Fibroblast of the aortic adventitia (primary cell): Measurements from ENCODE around the gene PLPPR4. TPM values are rescaled to one million over a fixed set of nuclear protein-coding genes. Genes with fewer than 3 reads are reported as not detected.

Experiments used
- DNase-seq: peaks from one replicate; pipeline ENCODE4 v3.0.0-alpha.2; 2010; ENCODE audit warnings: low read depth
- H3K4me3 ChIP-seq: 2 replicates; pipeline ENCODE4 v1.5.1; 2011; ENCODE audit warnings: low read depth, mild to moderate bottlenecking, control low read depth, low read length, moderate library complexity
- CTCF ChIP-seq: IDR thresholded peaks from 2 replicates; pipeline ENCODE4 v1.5.1; 2011; ENCODE audit warnings: mild to moderate bottlenecking, low read length, control low read depth, inconsistent platforms; ENCODE audit not compliant: insufficient read depth
- total RNA-seq: library from RNA; depleted of rRNA; stranded (reverse); fragments of >200 nt; gene quantifications from 2 replicates; pipeline ENCODE4 v1.2.3, GENCODE V29; 2012; ENCODE audit warnings: low replicate concordance

Gene PLPPR4
- total RNA-seq, 1 donor = 2.8 TPM

- DNase-seq = no peak
- H3K4me3 ChIP-seq = no peak overlapping the region
- TF ChIP-seq CTCF = no peak
Measured at GRCh38 chr1:99305626-99306025, 41.3 kb downstream of the PLPPR4 start.

GRCh38 chr1:99306056-99306455, 41.8 kb downstream of the PLPPR4 start:
- no peak for TF ChIP-seq CTCF
- DNase-seq = no peak
- no peak overlapping the region for H3K4me3 ChIP-seq

GRCh38 chr1:99306644-99307043, 42.4 kb downstream of the PLPPR4 start:
- no peak for TF ChIP-seq CTCF
- no peak for DNase-seq
- no peak overlapping the region for H3K4me3 ChIP-seq

- no peak overlapping the region for H3K4me3 ChIP-seq
- no peak for DNase-seq
- TF ChIP-seq CTCF = no peak
Measured at GRCh38 chr1:99315305-99315704, 51.0 kb downstream of the PLPPR4 start.

- DNase-seq = peak; percentile 1
- H3K4me3 ChIP-seq = no peak overlapping the region
- peak; percentile 51 for TF ChIP-seq CTCF
Measured at GRCh38 chr1:99326215-99326949, 62.1 kb downstream of the PLPPR4 start.

GRCh38 chr1:99327357-99327756, 63.1 kb downstream of the PLPPR4 start:
- DNase-seq = no peak
- TF ChIP-seq CTCF = no peak
- no peak overlapping the region for H3K4me3 ChIP-seq

GRCh38 chr1:99328171-99328570, 63.9 kb downstream of the PLPPR4 start:
- DNase-seq = no peak
- no peak for TF ChIP-seq CTCF
- no peak overlapping the region for H3K4me3 ChIP-seq
